Esophagus (tissue), 2 donors: ENCODE results near the gene ATP7A. TPM values are rescaled to one million over a fixed set of nuclear protein-coding genes. Genes with fewer than 3 reads are reported as not detected.
"Not testable (repeated sequence)": the region's sequence is repeated elsewhere in the genome, so short reads cannot be mapped to it uniquely, and the experiment has no call there.

Experiments used
- H3K27ac ChIP-seq, 2 donors: one replicate each; pipeline ENCODE4 v1.5.1; 2013; ENCODE audit warnings: low read depth in 2 of 2, mild to moderate bottlenecking in 2 of 2, inconsistent platforms in 1 of 2, low read length in 1 of 2, moderate library complexity in 1 of 2
- H3K27me3 ChIP-seq, 2 donors: one replicate each; pipeline ENCODE4 v1.6.1; 2013; ENCODE audit warnings: low read length in 2 of 2, control low read depth in 1 of 2, mild to moderate bottlenecking in 1 of 2; ENCODE audit not compliant: insufficient read depth in 2 of 2, control insufficient read depth in 1 of 2
- H3K36me3 ChIP-seq, 2 donors: one replicate each; pipeline ENCODE4 v1.6.1; 2013; ENCODE audit warnings: low read length in 1 of 2; ENCODE audit not compliant: control insufficient read depth in 2 of 2, insufficient read depth in 2 of 2
- H3K4me1 ChIP-seq, 2 donors: one replicate each; pipeline ENCODE4 v1.6.1; 2013; ENCODE audit warnings: low read length in 1 of 2; ENCODE audit not compliant: control insufficient read depth in 2 of 2, insufficient read depth in 2 of 2
- H3K4me3 ChIP-seq, 2 donors: one replicate each; pipeline ENCODE4 v1.5.1; 2013; ENCODE audit warnings: low read length in 2 of 2, mild to moderate bottlenecking in 2 of 2, low read depth in 1 of 2, moderate library complexity in 1 of 2
- H3K9me3 ChIP-seq, 2 donors: one replicate each; pipeline ENCODE4 v1.6.1; 2013; ENCODE audit warnings: mild to moderate bottlenecking in 2 of 2, low read depth in 1 of 2, low read length in 1 of 2, moderate library complexity in 1 of 2; ENCODE audit not compliant: control insufficient read depth in 2 of 2, insufficient read depth in 1 of 2
- WGBS, 2 donors: extraction: QIAGEN DNeasy Blood & Tissue Kit; methylation state at CpG; one replicate each; pipeline ENCODE4 v1.1.7; 2013; 5-methylcytosine and 5-hydroxymethylcytosine counted together
- polyA plus RNA-seq, 2 donors: library from polyadenylated mRNA; stranded (reverse); fragments of 200-250 nt; gene quantifications; one replicate each; pipeline ENCODE4 v1.2.3, GENCODE V29; 2013
- donor health status: healthy with polysubstance abuse.
- donor health status: Bipolar disorder and iron deficiency.

Gene ATP7A
- 1 to 10 TPM; 2.1 to 2.7 TPM for polyA plus RNA-seq

DNA sequence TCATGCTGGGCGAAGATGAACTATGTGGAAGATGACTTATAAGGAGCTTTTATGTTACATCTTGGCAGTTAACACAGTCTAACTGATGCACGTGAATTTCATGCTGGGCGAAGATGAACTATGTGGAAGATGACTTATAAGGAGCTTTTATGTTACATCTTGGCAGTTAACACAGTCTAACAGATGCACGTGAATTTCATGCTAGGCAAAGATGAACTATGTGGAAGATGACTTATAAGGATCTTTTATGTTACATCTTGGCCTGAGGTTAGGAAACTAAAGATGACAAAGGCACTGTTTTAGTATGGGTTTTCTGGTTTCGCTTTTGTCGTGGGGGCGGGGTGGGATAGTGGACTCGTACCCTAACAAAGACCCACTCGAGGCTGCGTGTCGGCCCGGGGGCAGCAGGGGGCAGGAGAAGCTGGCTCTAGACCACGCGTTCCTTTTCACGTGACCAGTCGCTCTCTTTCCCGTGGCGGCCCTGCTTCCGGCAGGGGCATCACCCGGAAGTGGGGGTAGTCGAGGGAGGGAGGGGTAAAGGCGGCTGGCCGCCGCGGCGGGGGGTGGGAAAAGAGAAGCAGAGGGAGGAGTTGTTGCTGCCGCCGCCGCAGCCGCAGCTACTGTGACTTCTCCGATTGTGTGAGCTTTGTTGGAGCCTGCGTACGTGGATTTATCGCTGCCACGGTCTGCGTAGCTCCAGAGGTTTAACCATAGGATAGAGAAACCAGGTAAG, at the start of gene ATP7A:
Gene ATP7A (plus strand): TSS at position 586 of the 733 bp plus-strand sequence. CDS start 60,949 bp downstream, outside the sequence.
- 1 to 31% methylated on average over 34 to 36 of the region's 36 CpGs for WGBS, 2 donors
- H3K4me1 ChIP-seq, result no peaks in the 10 kb centered on the region
- H3K9me3 ChIP-seq, result no peaks in the 10 kb centered on the region
- no peaks in the 10 kb centered on the region for H3K27me3 ChIP-seq
- H3K27ac ChIP-seq, result peak within 1 kb of the TSS; percentile 86 to 92
- peak within 1 kb of the TSS; percentile 44 to 62 for H3K4me3 ChIP-seq
- no peaks in the 10 kb centered on the region for H3K36me3 ChIP-seq

DNA sequence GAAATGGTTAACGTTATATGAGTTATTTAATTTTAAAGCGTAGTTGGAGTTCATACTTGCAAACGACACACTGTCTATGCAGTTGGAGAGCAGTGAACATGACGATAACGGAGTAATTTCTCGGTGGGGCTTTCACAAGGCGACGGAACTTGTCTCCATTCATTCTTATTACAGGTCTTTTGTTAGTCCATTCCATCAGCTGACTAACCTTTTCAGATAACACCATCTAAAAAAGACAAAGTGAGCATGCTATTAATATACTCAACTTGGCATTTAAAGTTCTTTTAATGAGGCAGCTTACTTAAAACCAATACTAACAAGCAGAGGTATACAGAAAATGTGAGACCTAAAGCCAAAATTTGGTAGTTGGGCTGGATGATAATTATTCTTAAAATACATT, 35.1 kb upstream of the ATP7A start:
- Histone ChIP-seq H3K27ac (no peak overlapping the region), H3K36me3 (no peaks in the 10 kb centered on the region)
- 94 to 97% methylated on average over 8 of the region's 8 CpGs for WGBS, 2 donors

DNA sequence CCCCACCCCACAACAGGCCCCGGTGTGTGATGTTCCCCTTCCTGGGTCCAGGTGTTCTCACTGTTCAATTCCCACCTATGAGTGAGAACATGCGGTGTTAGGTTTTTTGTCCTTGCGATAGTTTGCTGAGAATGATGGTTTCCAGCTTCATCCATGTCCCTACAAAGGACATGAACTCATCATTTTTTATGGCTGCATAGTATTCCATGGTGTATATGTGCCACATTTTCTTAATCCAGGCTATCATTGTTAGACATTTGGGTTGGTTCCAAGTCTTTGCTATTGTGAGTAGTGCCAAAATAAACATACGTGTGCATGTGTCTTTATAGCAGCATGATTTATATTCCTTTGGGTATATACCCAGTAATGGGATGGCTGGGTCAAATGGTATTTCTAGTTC, 29.1 kb upstream of the ATP7A start:
- H3K9me3 ChIP-seq, H3K36me3 ChIP-seq, H3K4me3 ChIP-seq, H3K4me1 ChIP-seq, H3K27ac ChIP-seq, H3K27me3 ChIP-seq: not testable (repeated sequence)
- WGBS, 2 donors, result 79 to 83% methylated on average over 4 of the region's 4 CpGs

More for the DNA sequence above, 35.1 kb upstream of the ATP7A start:
- Histone ChIP-seq H3K9me3 (no peaks in the 10 kb centered on the region), H3K4me1 (no peaks in the 10 kb centered on the region), H3K27me3 (no peaks in the 10 kb centered on the region), H3K4me3 (no peak overlapping the region)

DNA sequence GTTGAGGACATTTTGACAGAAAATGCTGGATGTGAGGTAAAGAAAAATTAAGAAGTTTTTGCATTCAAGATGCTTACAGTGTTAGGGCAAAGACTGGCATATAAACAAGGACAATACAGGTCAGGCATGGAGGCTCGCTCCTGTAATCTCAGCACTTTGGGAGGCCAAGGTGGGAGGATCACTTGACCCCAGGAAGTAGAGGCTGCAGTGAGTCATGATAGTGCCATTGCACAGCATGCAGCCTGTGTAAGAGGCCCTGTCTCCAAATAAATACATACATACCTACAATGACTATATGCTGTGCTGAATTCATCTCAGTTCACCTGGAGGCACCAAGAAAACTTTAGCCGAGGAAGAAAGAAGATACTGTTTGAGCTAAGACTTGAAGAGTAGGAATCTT, 17.6 kb upstream of the ATP7A start:
- 85 to 91% methylated on average over 2 of the region's 2 CpGs for WGBS, 2 donors
- Histone ChIP-seq H3K4me1 (no peaks in the 10 kb centered on the region), H3K4me3 (no peak overlapping the region)

DNA sequence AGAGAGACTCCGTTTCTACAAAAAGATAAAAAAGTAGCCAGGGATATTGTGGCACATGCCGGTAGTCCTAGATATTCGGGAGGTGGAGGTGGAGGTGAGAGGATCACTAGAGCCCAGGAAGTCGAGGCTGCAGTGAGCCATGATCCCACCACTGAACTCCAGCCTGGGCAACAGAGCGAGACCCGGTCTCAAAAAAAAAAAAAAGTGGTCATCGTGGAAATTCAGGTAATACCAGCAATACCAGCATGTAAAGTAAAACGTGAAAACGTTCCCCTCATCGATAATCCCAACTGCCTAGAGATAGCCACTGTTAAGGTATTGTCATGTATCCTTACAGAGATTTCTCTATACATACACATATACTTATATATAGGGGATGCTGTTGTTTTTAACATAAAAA, 16.8 kb upstream of the ATP7A start:
- 68 to 76% methylated on average over 10 of the region's 10 CpGs for WGBS, 2 donors
- Histone ChIP-seq H3K27ac (no peak overlapping the region), H3K9me3 (no peaks in the 10 kb centered on the region), H3K27me3 (no peaks in the 10 kb centered on the region), H3K4me3 (peak overlapping the region in 1 of 2 donors; percentile 64), H3K4me1 (no peaks in the 10 kb centered on the region), H3K36me3 (no peaks in the 10 kb centered on the region)

More for the DNA sequence above, 17.6 kb upstream of the ATP7A start:
- Histone ChIP-seq H3K27me3 (no peaks in the 10 kb centered on the region), H3K9me3 (no peaks in the 10 kb centered on the region), H3K36me3 (no peaks in the 10 kb centered on the region), H3K27ac (no peak overlapping the region)

DNA sequence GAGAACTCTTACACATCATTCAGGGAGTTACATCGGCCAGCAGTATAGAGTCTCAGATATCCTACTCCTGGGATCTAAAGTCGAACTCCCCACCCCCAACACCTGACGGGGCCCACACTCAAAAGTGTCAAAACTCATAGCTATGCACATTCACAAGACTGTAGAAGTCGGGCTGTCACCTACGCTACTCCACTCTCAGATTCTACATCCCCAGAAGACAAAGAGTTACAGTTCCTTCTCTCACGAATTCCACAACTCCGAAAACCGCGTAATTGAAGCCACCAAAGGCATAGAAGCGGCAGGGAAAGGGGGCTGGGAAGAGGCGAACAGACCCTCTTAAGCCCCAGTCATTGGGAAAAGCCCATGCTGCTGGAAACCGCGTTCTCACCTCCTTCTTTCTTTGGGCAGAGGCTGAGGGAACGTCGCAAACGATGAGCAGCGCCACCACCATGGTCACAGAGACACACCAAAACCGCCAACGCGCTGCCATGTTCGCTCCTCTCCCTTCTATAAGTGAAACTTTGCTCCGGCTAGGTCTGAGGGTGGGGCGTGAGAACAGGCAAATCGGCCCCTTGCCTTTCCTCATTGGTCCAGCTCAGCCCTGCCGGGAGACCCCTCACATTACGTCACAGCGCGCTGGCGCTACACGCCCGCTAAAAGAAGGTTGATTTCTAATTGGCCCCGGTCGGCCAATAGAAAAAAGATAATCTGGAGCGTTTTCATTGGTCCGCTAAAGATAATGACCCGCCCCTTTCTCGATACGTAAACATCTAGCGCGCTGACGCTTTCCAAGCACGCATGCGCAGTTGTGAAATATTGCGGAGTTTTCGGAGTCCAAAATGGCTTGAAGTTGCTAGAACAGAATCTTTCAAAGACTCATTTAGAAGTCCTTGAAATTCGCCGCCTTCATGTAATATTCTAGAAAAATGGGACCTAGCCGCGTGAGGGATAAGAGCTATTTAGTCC, 15.3 kb upstream of the ATP7A start, which contains the start of gene MAGT1:
Gene MAGT1 (minus strand): TSS at position 515 of the 966 bp plus-strand sequence. CDS start 25 bp downstream, at position 490.
- Histone ChIP-seq H3K9me3 (no peaks in the 10 kb centered on the region), H3K36me3 (no peaks in the 10 kb centered on the region), H3K4me3 (peak within 1 kb of the TSS; percentile 64 to 70), H3K4me1 (no peaks in the 10 kb centered on the region), H3K27ac (peak within 1 kb of the TSS; percentile 94), H3K27me3 (no peaks in the 10 kb centered on the region)
- 0 to 34% methylated on average over 49 of the region's 49 CpGs for WGBS, 2 donors

DNA sequence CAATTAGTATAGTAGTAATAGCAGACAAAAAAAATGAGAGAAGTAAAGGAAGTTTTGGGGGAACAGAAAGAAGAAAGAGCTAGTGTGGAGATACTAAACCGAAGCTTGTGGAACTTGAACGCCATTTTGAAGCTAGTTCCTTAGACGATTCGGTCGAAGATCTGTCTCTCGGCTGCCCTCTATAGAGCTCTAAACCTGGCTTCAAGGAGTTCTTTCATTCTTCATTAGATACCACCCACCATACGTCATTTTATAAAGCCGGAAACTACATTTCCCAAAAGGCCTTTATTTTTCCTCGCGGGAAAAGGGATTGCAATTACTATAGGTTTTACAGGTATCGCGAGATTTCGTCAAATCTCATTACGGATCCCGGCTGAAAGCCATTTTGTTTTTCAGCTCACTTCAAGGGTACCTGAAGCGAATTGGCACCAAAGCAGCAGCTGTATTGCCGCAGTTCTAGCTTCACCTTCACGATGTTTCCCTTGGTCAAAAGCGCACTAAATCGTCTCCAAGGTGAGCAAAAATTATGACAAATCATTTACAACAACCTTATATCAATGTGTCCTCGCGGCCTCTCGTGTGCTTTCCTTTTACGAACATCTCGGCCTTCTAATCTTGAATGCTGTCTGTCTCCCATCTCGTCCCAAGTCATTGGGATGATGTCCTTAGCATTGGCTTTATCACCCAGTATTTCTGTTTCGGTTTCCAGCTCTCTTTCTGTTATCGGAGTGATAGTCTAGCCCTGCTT, 11.2 kb upstream of the ATP7A start, which contains the start of gene COX7B:
Gene COX7B (plus strand): TSS at position 388 of the 748 bp plus-strand sequence. CDS start 86 bp downstream, at position 474.
- H3K36me3 ChIP-seq, result no peaks in the 10 kb centered on the region
- no peaks in the 10 kb centered on the region for H3K4me1 ChIP-seq
- peak within 1 kb of the TSS; percentile 72 to 80 for H3K27ac ChIP-seq
- H3K9me3 ChIP-seq, result no peaks in the 10 kb centered on the region
- peak within 1 kb of the TSS; percentile 47 to 70 for H3K4me3 ChIP-seq
- WGBS, 2 donors, result 1 to 37% methylated on average over 28 of the region's 28 CpGs
- no peaks in the 10 kb centered on the region for H3K27me3 ChIP-seq

DNA sequence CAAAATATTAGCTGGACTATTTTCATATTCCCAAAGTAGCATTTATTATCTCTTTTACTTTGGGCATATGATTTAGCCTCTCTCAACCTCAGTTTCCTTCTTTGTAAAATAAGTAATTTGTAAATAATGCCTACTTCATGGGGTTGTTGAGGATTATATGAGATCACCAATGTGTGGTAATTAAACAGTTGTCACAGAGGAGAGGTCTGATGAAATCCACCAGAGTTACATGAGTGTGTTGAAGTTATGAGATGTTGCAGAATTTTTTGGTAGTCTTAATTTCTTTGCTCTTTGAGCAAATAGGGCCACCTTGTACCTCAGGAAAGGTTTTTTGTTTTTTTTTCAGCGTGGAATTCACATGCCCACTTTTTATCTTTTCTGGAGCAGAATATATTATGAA, 9.8 kb upstream of the ATP7A start:
- Histone ChIP-seq H3K9me3 (no peaks in the 10 kb centered on the region), H3K36me3 (no peaks in the 10 kb centered on the region), H3K4me1 (no peaks in the 10 kb centered on the region), H3K4me3 (peak overlapping the region in 1 of 2 donors; percentile 70), H3K27ac (no peak overlapping the region), H3K27me3 (no peaks in the 10 kb centered on the region)
- WGBS, 2 donors, result 39 to 73% methylated on average over 1 of the region's 1 CpG

DNA sequence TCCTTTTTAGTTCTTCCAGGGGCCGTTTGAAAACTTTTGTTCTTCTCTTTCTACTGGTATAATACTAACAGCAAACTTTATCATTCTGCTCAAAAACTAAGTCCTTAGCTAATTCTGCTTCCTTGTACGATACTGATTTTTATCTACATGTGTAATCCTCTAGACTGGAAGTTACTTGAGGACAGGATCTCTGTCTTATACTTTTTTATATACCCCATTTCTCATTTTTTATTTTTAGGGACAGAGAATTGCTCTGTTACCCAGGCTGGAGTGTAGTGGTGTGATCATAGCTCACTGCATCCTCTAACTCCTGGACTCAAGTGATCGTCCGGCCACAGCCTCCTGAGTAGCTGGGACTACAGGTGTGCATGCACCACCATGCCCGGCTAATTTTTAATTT, 9.0 kb upstream of the ATP7A start:
- H3K9me3 ChIP-seq, result no peaks in the 10 kb centered on the region
- no peak overlapping the region for H3K27ac ChIP-seq
- H3K4me1 ChIP-seq, result no peaks in the 10 kb centered on the region
- no peaks in the 10 kb centered on the region for H3K36me3 ChIP-seq
- H3K27me3 ChIP-seq, result no peaks in the 10 kb centered on the region
- 85 to 90% methylated on average over 5 of the region's 5 CpGs for WGBS, 2 donors
- H3K4me3 ChIP-seq, result no peak overlapping the region
